Lung microvascular endothelial cell (primary cell): Measurements from ENCODE around the gene MSL1. TPM values are rescaled to one million over a fixed set of nuclear protein-coding genes. Genes with fewer than 3 reads are reported as not detected.

Experiments used
- DNase-seq, 2 donors: peaks; one replicate each; pipeline versions ENCODE4 v3.0.0 to v3.0.0-alpha.2; 2010; ENCODE audit warnings: low read depth in 2 of 2
- total RNA-seq: library from RNA; depleted of rRNA; stranded (reverse); fragments of >200 nt; gene quantifications from 2 replicates; pipeline ENCODE4 v1.2.1, GENCODE V29; 2014

Gene MSL1
- total RNA-seq, 1 donor from 2014 or later = 37.9 TPM

DNA sequence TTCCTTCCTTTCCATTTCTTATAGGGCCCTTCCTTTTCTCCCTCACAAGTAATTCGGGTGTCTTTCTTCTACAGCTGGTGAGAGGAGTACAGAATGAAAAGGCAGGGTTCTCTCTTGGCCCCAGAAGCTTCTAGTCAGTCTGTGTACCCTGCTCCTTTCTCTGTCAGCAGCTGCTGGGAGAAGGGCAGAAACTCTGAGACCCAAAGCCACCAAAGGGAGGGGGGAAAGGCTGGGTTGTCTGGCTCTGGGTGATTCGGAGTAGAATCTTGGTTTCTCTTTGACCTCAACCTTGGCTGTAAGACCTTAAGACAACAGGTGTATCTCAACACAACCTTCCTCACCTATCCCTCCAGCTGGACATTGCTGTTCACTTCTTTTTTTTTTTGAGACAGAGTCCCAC, 18.1 kb upstream of the MSL1 start:
- no peak for DNase-seq

DNA sequence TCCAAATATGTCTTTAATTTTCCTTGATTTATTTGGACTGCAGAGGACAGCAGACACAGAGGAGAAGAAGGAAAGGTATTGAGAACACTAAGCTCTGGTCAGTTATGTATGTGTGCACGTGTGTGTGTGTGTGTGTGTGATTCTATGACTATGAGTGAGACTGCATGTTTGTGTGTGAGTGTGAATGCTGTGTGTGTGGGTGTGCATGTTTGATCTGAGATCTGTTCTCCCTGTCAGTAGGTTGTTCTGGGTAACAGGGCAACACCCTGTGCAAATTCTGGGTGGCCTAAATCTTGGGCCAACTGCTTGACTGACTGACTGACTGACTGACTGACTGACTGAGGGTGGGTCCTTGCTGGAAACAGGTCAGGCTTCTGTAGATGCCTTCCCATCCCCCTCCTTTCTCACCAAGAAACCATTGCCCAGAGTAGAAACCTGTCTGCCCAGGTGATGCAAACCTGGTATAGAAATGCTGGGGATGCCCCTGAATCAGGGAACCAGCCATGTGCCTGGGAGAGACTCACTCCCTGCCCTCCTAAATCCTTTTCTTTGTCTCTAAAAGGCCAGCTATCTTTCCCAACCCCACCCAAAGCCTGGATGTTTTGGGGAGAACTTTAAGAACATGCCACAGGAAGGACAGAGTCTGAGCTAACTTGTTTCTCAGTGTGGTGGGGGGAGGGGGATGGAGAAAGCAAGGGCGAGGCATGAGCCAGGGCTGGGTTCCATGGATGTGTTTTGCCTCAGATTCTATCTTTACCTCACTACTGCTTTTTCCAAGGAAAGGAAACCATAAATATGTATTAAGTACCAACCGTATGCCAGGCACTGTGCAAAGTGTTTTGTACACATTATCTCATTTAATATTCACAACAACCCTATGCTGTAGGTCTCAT, 16.9 kb upstream of the MSL1 start:
- DNase-seq = no peak

DNA sequence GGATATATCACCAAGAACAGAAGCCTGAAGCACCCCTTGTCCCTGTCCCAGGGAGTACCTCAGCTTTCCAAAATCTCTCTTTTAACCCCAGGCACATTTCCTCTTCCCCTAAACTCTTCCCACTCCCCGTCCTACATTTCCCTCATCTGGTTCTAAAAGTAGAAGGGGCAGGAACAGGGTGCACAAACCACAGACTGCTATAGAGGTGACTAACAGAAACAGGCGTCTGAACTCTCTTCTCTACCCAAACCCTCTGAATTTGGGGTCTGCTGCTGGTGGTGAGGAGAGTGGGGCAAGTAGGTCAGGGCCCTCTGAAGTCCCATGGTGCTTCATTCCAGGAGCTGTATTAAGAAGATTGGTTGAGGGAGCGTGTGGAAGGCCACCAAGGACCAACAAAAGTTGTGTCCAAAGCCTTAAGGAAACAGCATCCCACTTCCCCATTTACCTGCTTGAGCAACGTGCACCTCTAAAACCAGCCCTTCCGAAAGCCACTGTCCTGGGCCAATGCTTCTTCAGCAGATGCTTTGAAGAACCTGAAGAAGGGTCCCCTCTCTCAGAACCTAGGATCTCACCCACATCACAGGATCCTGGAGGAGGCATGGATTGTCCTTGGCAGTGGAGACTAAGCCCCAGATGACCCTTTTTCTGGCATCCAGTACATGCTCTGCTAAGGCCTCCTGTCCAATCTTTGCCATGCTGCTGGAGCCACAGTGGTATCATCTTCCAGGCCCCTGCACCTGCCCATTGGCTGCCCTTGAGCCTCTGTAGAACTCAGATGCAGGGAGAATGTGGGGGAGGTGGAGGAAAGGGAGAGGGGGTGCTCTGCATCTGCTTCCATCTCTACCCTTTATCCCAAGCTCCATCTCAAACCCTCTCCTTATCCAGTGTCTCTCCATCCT, 15.7 kb upstream of the MSL1 start:
- DNase-seq = no peak

DNA sequence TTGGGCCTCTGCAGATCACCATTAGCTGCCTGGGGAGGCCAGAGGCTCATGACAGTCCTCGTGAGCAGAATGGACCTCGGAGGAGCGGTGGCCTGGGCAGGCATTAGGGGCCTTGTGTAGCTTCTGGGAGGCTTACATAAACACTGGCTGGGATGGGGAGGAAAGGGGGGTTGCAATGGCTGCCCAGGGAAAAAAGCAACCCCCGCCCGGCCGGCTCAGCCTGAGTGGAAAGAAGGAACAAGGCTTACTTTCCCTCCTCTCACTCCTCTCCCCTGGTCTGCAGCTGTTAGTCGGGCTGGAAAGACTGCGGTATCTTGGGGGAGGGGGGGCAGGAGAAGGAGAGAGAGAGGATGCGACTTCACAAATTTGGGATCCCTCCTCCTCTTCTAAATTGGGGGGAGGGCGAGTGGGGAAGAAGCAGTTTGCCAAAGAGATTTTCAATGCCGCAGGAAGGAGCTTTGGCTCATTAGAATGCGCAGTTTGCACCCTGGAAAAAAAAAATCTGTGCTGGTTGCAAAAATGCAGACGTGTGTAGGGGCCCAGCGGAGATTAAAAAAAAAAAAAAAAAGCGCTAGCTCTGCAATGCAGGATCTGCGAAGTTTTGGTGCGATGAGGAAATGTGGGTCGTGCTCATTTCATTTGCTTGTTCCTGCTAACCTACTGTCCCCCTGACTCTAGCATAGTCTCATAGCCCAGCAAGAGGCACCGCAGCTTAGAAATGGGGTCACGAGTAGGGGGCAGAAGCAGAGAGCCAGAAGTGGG, 14.8 kb upstream of the MSL1 start:
- no peak for DNase-seq

DNA sequence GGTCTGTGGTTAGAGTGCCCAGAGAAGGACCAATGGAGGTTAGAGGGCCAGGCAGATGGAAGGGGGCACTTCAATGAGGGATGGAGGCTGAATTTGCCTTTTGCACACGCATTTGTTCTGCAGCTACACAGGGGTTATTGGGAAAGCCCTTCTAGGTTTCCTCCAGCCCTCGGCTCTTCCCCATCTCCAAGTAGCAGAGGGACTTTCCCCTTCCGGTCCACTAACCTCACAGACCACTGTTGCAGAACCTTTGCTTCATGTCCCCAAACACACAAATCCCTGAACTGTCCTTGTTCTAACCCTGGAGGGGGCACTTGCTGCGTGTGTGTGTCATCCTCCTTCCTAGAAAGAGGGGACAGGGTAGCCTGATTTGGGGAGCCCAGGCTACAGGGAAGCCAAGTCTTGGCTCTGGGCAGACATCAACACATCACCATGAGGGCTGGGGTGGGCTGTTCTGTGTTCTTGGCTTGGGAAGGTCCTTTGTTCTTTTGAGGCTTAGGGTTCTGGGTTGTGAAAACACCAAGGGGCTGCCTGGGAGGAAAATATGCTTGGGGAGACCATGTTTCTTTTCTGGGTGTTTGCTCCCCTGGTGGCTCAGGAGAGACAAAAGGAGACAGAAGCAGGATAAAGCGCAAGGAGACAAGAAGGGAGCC, 14.1 kb upstream of the MSL1 start:
- peak; percentile 32 to 40 for DNase-seq

DNA sequence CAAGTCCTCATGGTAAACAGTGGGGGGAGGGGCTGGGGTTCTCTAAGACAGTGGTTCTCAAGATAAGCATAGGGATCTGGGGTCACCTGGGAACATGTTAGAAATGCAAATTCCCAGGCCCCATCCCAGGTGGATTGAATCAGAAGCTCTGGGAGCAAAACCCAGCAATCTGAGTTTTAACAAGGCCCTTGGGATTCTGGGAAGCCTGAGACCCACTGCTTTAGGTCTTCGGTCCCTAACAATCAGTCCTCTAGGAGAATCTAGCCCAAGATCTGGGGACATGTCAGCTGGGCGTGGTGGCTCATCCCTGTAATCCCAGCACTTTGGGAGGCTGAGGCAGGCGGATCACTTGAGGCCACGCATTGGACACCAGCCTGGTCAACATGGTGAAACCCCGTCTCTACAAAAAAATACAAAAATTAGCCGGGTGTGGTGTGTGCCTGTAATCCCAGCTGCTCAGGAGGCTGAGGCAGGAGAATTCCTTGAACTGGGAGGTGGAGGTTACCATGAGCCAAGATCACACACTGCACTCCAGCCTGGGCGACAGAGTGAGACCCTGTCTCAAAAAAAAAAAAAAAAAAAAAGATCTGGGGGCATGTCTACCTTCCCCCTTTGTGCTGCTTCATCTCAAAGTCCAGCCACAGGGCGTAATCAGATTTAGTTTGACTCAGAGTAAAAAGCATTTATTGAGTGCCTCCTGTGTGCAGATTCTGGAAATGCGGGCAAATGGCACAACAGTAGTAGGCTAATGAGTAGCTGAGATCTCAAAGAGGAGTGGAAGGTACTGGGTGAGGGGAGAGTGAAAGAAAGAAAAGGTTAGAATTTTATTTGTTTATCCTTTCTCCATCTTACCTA, 12.6 kb upstream of the MSL1 start:
- peak; percentile 39 to 68 for DNase-seq

DNA sequence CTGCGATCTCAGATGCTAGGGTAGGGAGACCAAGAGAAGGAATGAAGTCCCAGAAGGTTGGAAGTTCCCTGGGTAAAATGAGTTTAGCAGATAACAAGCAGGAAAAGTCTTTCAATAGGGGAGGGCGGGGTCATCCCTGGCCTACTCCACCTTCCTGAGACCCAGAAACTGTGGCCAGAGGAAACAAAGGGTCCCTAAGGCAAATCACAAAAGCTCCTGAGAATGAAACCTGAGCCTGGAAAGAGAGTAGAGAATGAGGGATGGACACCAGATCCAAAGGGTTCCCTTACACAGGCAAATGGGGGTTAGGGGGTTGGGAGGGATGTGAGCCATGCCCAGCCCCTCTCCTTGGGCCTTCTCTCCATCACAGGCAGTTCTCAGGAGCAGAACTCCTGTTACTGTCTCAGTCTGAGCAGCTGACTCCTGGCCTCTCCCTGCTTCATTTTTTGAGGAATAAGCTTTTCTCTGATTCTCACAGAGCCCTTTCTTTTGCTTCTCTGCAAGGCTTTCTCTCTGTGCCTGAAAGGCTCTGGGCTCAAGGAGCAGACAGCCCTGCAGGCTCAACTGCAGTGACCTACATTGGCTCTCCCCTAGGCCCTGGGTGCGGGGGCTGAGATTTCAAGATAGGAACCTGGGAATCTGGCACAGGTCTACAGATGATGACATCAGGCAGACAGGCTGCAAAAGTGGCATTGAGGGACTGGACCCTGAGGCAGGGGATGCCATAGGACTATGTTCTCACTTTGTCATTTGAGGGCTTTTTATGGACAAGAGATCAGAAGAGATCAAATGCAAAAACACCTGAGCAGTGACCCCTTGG, 11.5 kb upstream of the MSL1 start:
- peak in 1 of 2 donors; percentile 35 for DNase-seq

DNA sequence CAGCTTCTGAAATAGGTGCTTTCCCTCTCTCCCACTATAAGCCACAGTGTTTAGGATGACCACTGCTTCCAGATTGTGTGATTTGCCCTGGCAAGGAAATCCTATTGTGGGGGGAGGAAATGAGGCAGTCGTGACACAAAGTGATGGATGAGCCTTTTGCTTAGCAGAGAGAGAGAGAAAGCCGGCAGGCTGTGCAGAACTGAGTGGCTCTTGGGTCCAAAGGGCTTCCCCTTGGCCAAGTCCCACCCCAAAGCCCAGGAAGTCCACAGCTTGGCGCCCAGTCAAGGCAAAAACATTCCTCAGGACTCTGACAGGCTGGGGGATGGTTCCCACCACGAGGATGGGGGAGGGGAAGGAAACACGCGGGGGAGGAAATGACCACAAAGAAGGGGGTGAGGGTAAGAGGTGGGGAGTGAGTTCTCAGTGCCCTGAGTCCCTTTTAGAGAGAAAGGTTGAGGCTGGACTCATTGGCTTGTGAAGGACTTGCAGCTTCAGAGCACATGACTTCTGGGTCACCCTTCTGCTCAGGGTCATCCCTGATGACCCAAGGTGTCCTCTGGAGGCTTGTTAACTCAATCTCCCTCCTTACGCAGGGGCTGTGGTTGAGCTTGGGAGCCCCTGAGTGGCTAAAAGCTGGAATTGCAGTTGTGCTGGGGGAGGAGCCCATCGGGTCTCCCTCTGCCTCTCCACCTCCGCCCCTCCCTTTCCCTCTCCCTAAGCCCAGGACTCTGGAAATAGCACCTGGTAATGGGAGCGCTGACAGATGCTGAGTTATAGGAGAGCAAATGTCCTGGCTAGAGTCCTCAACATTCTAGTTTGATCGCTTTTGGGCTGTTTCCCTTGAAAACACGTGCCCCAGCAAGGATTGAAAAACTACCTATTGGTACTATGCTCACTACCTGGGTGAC, 10.3 kb upstream of the MSL1 start:
- peak; percentile 95 to 99 for DNase-seq

DNA sequence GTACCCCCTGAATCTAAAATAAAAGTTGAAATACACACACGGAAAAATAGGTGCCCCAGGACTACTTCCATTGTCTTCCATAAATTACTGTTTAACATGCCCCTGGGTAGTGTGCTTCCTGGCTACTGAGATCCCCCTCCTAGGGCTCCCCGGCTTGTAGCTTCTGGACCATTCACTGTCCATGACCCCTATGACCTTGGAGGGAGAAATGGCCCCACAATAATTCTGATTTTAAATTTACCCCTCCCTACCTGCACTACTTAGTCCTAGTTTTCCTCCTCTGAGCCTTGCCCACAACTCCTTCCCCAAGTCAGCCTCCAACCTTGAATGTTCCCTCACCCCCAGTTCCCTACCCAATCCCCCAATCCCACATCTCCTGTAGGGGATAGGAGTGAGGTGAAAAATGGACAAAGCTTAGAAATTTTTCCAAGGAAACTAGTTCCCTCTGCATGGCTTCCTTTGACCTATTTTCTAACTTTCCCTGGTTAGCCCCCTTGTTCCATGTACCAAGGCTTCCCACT, 9.5 kb upstream of the MSL1 start:
- DNase-seq = no peak

DNA sequence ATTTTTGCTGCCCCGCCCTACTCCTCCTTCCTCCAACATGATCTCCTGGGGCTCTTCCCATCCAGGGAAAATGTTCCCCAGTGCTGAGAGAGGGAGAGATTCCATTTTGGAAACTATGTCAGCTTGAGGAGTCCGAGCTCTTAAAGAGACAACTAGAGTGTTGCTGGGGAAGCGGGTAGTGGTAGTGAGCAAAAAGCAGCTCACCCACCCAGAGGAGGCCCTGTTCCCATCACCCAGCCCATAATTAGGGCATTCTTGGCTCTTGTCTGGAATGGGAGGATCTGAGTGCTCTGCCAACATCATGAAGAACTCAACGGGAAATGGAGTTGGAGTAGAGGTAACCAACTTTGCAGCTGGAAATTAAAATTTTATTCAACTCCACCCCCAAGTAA, 9.1 kb upstream of the MSL1 start:
- DNase-seq = no peak

DNA sequence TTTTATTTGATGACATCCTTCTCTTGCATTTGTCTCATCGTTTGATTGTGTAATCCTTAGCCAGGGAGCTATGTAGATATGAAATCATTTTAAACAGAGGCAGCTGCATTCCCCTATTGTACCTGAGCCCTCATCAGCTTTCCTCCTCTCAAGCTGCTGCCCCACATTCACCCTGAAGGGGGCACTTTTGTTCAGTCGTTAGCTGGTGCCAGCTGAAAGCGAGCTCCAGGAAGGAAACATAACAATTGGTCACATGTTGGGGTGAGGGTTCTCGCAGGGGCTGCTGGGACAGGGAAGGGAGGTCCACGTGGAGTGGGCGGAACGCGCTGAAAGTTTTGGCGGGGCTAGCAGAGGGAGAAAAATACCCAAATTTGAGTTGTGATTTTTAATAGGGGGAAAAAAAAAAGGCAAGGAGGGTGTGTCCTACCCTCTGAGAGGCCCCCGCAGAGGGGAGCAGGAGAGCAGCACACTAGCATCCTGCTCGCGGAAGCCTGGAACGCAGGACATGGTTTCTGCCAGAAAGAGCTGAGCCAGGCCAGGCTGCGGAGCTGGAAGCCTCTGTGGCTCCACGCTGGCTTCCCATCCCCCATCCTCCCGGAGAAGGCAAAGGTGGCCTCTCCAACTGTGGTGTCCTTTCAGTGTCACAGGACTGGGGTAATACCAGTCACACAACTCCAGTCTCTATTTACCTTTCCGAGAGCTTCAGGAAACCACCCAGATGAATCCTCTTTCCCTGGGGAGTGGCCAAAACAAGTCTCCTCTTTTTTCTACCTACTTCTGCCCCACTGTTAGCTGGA, 8.5 kb upstream of the MSL1 start:
- peak; percentile 95 to 98 for DNase-seq

DNA sequence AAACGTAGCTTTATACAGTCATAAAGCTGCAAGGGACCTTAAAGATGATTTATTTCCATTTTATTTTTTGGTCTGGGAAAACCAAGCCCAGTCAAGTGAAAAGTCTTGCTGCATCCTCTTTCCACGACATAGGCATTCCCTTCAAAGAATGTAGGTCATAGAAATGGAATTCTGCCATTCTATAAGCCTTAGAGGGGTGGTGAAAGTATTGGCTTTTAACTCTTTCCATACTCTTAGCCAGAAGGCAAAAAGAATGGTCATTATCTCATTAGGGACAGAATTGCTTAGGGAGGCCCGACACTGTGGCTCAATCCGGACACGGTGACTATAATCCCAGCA, 7.9 kb upstream of the MSL1 start:
- DNase-seq = no peak

DNA sequence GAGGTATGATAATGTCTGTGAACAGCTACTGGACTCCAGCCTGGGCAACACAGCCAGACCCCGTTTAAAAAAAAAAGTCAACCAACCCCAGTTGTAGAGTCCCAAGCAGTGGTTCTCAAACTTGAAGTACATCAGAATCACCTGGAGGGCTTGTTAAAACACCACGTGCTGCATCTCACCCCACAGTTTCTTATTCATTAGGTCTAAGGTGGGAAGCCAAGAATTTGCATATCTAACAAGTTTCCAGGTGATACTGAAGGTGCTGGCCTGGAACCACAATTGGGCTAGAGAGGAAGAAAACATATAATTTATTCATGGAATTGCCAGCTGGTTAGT, 6.7 kb upstream of the MSL1 start:
- no peak for DNase-seq

DNA sequence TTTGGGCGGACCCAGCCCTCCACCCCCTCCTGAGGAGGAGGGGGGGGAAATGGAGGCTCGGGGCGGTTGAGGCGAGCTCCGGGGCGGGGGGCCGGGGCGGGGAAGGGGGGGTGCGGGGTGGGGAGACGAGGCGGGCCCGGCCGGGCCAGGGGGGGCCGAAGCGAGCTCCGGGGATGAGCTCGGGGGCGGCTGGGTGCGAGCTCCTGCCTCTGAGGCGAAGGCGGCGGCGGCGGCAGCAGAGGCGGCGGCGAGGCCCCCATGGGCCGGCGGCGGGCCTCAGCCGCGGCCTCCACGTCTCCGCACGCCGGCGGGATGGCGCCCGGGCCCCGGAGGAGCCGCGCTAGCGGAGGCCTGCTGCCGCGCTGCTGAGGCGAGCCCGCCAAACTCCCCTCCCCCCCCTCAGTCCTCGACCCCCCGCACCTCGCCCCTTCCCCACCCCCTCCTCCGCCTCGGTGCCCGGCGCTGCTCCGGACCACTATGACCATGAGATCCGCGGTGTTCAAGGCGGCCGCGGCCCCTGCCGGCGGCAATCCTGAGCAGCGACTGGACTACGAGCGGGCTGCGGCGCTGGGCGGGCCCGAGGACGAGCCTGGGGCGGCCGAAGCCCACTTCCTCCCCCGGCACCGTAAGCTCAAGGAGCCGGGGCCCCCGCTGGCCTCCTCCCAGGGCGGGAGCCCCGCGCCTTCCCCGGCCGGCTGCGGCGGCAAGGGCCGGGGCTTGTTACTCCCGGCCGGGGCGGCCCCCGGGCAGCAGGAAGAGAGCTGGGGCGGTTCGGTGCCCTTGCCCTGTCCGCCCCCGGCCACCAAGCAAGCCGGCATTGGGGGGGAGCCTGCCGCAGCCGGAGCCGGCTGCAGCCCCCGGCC, 596 bp downstream of the MSL1 start:
- DNase-seq = peak; percentile 66 to 74

DNA sequence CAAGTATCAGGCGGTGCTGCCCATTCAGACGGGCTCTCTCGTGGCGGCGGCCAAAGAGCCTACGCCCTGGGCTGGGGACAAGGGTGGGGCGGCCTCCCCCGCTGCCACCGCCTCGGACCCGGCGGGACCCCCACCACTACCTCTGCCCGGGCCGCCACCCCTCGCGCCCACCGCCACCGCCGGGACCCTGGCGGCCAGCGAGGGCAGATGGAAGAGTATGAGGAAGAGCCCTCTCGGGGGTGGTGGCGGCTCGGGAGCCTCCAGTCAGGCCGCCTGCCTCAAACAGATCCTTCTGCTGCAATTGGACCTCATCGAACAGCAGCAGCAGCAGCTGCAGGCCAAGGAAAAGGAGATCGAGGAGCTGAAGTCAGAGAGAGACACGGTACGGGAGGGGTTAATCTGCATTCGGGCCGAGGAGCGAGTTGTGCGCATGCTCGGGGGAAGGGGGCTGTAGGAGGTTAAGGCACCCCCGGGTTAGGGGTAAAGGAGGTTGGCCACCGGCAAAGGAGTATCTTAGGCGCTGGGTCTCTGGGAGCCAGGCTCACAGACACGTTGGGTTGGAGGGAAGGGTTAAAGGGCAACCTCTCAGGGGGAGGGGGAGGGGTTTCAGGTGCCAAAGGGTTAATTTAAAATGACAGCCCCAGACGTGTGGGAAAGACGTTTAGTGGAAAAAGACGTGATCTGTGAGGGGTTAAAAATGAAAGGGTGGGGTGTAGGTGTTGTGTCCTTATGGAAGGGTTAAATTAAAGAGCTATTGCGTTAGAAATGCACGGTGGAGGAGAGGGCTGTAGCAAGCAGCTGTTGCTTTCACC, 1.4 kb downstream of the MSL1 start:
- DNase-seq = peak; percentile 46 to 55

DNA sequence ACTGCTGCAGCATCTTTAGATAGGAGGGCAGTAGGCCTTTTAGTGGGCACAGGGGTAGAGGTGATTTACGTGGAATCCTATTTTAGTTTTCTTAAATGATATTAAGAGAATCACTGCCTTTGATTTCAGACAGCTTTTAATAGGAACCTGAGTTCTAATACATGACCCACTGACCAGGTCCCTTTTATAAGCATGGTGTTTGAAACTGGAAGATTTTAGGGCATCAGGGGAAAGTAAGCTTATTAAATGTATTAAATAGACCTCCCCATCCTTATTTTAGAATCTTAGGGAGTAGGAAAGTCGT, 2.0 kb downstream of the MSL1 start:
- no peak for DNase-seq
